Mesendoderm (in vitro differentiated cells): ENCODE results near the gene GPATCH2.
A peak's percentile ranks its signal among the peaks of the same experiment; 100 is the strongest.

Experiments used
- DNase-seq: peaks from one replicate; pipeline ENCODE4 v3.0.0; 2013
- H2AK5ac ChIP-seq: 2 replicates; pipeline ENCODE4 v1.6.1; 2013; ENCODE audit warnings: low read length, inconsistent platforms
- H2BK120ac ChIP-seq: 2 replicates; pipeline ENCODE4 v1.6.1; 2013; ENCODE audit warnings: low read depth, mild to moderate bottlenecking, low read length, moderate library complexity, mixed read lengths
- H2BK15ac ChIP-seq: replicated peaks from 2 replicates; pipeline ENCODE4 v1.6.1; 2013; ENCODE audit warnings: low read depth, mild to moderate bottlenecking, moderate library complexity
- H2BK5ac ChIP-seq: 2 replicates; pipeline ENCODE4 v1.6.1; 2013; ENCODE audit warnings: low read length, inconsistent platforms
- H3K18ac ChIP-seq: 2 replicates; pipeline ENCODE4 v1.6.1; 2013; ENCODE audit warnings: mild to moderate bottlenecking, low read length, mixed read lengths
- H3K23ac ChIP-seq: one replicate; pipeline ENCODE4 v1.6.1; 2013; ENCODE audit warnings: low read length
- H3K27ac ChIP-seq: 2 replicates; pipeline ENCODE4 v1.5.1; 2013; ENCODE audit warnings: low read depth, mild to moderate bottlenecking, inconsistent platforms, low read length, moderate library complexity
- H3K27me3 ChIP-seq: 2 replicates; pipeline ENCODE4 v1.6.1; 2013; ENCODE audit warnings: low read length, control low read depth, mild to moderate bottlenecking, inconsistent platforms; ENCODE audit not compliant: insufficient read depth, poor library complexity
- H3K36me3 ChIP-seq: 2 replicates; pipeline ENCODE4 v1.6.1; 2013; ENCODE audit warnings: low read length, inconsistent platforms; ENCODE audit not compliant: control insufficient read depth, insufficient read depth
- H3K4ac ChIP-seq: one replicate; pipeline ENCODE4 v1.6.1; 2013; ENCODE audit warnings: low read depth, mild to moderate bottlenecking, low read length, moderate library complexity
- H3K4me1 ChIP-seq: 2 replicates; pipeline ENCODE4 v1.6.1; 2013; ENCODE audit warnings: low read depth, low read length, inconsistent platforms; ENCODE audit not compliant: control insufficient read depth
- H3K4me2 ChIP-seq: 2 replicates; pipeline ENCODE4 v1.6.1; 2013; ENCODE audit warnings: low read length
- H3K4me3 ChIP-seq: 2 replicates; pipeline ENCODE4 v1.5.1; 2013; ENCODE audit warnings: mild to moderate bottlenecking, low read length
- H3K56ac ChIP-seq: one replicate; pipeline ENCODE4 v1.6.1; 2013; ENCODE audit warnings: low read length
- H3K79me1 ChIP-seq: 2 replicates; pipeline ENCODE4 v1.6.1; 2013; ENCODE audit warnings: low read length, inconsistent platforms
- H3K79me2 ChIP-seq: 2 replicates; pipeline ENCODE4 v1.6.1; 2013; ENCODE audit warnings: mild to moderate bottlenecking, low read length; ENCODE audit not compliant: control insufficient read depth, insufficient read depth
- H3K9ac ChIP-seq: 2 replicates; pipeline ENCODE4 v1.6.1; 2013; ENCODE audit warnings: low read length, inconsistent platforms
- H4K5ac ChIP-seq: one replicate; pipeline ENCODE4 v1.6.1; 2013; ENCODE audit warnings: low read length
- H4K8ac ChIP-seq: one replicate; pipeline ENCODE4 v1.6.1; 2013; ENCODE audit warnings: low read depth, mild to moderate bottlenecking, control low read depth, low read length, moderate library complexity
- WGBS: extraction: QIAGEN DNeasy Blood & Tissue Kit; methylation state at CpG from one replicate; pipeline ENCODE4 v1.1.7; 2013; ENCODE audit warnings: low lambda C conversion rate, missing lambda C conversion rate; ENCODE audit not compliant: insufficient coverage; ENCODE audit errors: extremely low coverage; 5-methylcytosine and 5-hydroxymethylcytosine counted together

GPATCH2 gene

GRCh38 chr1:217433664-217434063 is 197.2 kb downstream of the GPATCH2 start:
- H3K9ac ChIP-seq = no peak overlapping the region
- H3K79me1 ChIP-seq = no peaks in the 10 kb centered on the region
- H4K8ac ChIP-seq = no peak overlapping the region
- no peak for DNase-seq
- H3K79me2 ChIP-seq = no peaks in the 10 kb centered on the region
- no peak overlapping the region for H2AK5ac ChIP-seq
- no peak overlapping the region for H2BK120ac ChIP-seq
- H3K4ac ChIP-seq = no peak overlapping the region
- no peak overlapping the region for H4K5ac ChIP-seq
- no peak overlapping the region for H3K23ac ChIP-seq
- H3K4me2 ChIP-seq = no peak overlapping the region
- H3K36me3 ChIP-seq = no peaks in the 10 kb centered on the region
- WGBS = no CpG with 5 or more reads among the region's 4 CpGs
- H3K27me3 ChIP-seq = no peaks in the 10 kb centered on the region
- no peaks in the 10 kb centered on the region for H3K4me1 ChIP-seq
- H2BK5ac ChIP-seq = no peak overlapping the region
- H3K56ac ChIP-seq = no peak overlapping the region
- H2BK15ac ChIP-seq = peak overlapping the region; percentile 19
- no peak overlapping the region for H3K27ac ChIP-seq
- H3K4me3 ChIP-seq = no peak overlapping the region
- no peak overlapping the region for H3K18ac ChIP-seq

- H2AK5ac ChIP-seq = no peak overlapping the region
- H3K27me3 ChIP-seq = no peaks in the 10 kb centered on the region
- no peak overlapping the region for H3K4me2 ChIP-seq
- H2BK5ac ChIP-seq = no peak overlapping the region
- DNase-seq = no peak
- H3K56ac ChIP-seq = no peak overlapping the region
- H3K36me3 ChIP-seq = no peaks in the 10 kb centered on the region
- no peaks in the 10 kb centered on the region for H3K79me1 ChIP-seq
- H3K4me3 ChIP-seq = no peak overlapping the region
- H4K5ac ChIP-seq = no peak overlapping the region
- no peak overlapping the region for H2BK15ac ChIP-seq
- H3K9ac ChIP-seq = no peak overlapping the region
- no peak overlapping the region for H3K27ac ChIP-seq
- no peak overlapping the region for H3K23ac ChIP-seq
- H3K4ac ChIP-seq = no peak overlapping the region
- no peak overlapping the region for H4K8ac ChIP-seq
- H3K79me2 ChIP-seq = no peaks in the 10 kb centered on the region
- no peak overlapping the region for H3K18ac ChIP-seq
- H2BK120ac ChIP-seq = no peak overlapping the region
- no peaks in the 10 kb centered on the region for H3K4me1 ChIP-seq
Observed at GRCh38 chr1:217432339-217432738, 198.6 kb downstream of the GPATCH2 start.

- no peak overlapping the region for H3K18ac ChIP-seq
- H3K27me3 ChIP-seq = no peaks in the 10 kb centered on the region
- no peak overlapping the region for H2BK5ac ChIP-seq
- no peaks in the 10 kb centered on the region for H3K79me1 ChIP-seq
- H3K9ac ChIP-seq = no peak overlapping the region
- no peak overlapping the region for H3K4me3 ChIP-seq
- H3K27ac ChIP-seq = no peak overlapping the region
- H4K8ac ChIP-seq = no peak overlapping the region
- no peak overlapping the region for H3K4me2 ChIP-seq
- no peak overlapping the region for H3K4ac ChIP-seq
- WGBS = no CpG with 5 or more reads among the region's 2 CpGs
- H2BK120ac ChIP-seq = no peak overlapping the region
- no peak for DNase-seq
- no peak overlapping the region for H2AK5ac ChIP-seq
- H4K5ac ChIP-seq = no peak overlapping the region
- no peaks in the 10 kb centered on the region for H3K4me1 ChIP-seq
- no peaks in the 10 kb centered on the region for H3K79me2 ChIP-seq
- H3K36me3 ChIP-seq = no peaks in the 10 kb centered on the region
- no peak overlapping the region for H3K23ac ChIP-seq
- H3K56ac ChIP-seq = no peak overlapping the region
- H2BK15ac ChIP-seq = no peak overlapping the region
Observed at GRCh38 chr1:217431395-217431794, 199.5 kb downstream of the GPATCH2 start.

GRCh38 chr1:217425422-217425821 is 205.5 kb downstream of the GPATCH2 start:
- no peak overlapping the region for H2BK5ac ChIP-seq
- no peak overlapping the region for H3K56ac ChIP-seq
- no peak overlapping the region for H3K23ac ChIP-seq
- no peaks in the 10 kb centered on the region for H3K79me2 ChIP-seq
- no peak overlapping the region for H3K4ac ChIP-seq
- no peak overlapping the region for H3K4me2 ChIP-seq
- no peak for DNase-seq
- no peaks in the 10 kb centered on the region for H3K27me3 ChIP-seq
- H2BK120ac ChIP-seq = peak overlapping the region; percentile 73
- WGBS = no CpG with 5 or more reads among the region's 5 CpGs
- H3K36me3 ChIP-seq = no peaks in the 10 kb centered on the region
- no peak overlapping the region for H3K27ac ChIP-seq
- no peak overlapping the region for H2AK5ac ChIP-seq
- H3K18ac ChIP-seq = no peak overlapping the region
- no peaks in the 10 kb centered on the region for H3K79me1 ChIP-seq
- no peaks in the 10 kb centered on the region for H3K4me1 ChIP-seq
- H3K9ac ChIP-seq = no peak overlapping the region
- H3K4me3 ChIP-seq = no peak overlapping the region
- H2BK15ac ChIP-seq = no peak overlapping the region
- H4K8ac ChIP-seq = no peak overlapping the region
- H4K5ac ChIP-seq = no peak overlapping the region

GRCh38 chr1:217419194-217419551 is 211.7 kb downstream of the GPATCH2 start:
- no peak overlapping the region for H2BK120ac ChIP-seq
- no peaks in the 10 kb centered on the region for H3K27me3 ChIP-seq
- H3K4ac ChIP-seq = no peak overlapping the region
- H3K18ac ChIP-seq = no peak overlapping the region
- H3K79me1 ChIP-seq = no peaks in the 10 kb centered on the region
- no peaks in the 10 kb centered on the region for H3K4me1 ChIP-seq
- H4K8ac ChIP-seq = no peak overlapping the region
- no peak overlapping the region for H3K23ac ChIP-seq
- H2BK5ac ChIP-seq = no peak overlapping the region
- H4K5ac ChIP-seq = no peak overlapping the region
- DNase-seq = no peak
- H3K56ac ChIP-seq = no peak overlapping the region
- no peak overlapping the region for H3K4me3 ChIP-seq
- H3K79me2 ChIP-seq = no peaks in the 10 kb centered on the region
- no peak overlapping the region for H3K4me2 ChIP-seq
- H3K36me3 ChIP-seq = no peaks in the 10 kb centered on the region
- no peak overlapping the region for H2AK5ac ChIP-seq
- H3K9ac ChIP-seq = no peak overlapping the region
- no peak overlapping the region for H3K27ac ChIP-seq
- H2BK15ac ChIP-seq = no peak overlapping the region
- WGBS = no CpG with 5 or more reads among the region's 2 CpGs

GRCh38 chr1:217418269-217419193 is 212.4 kb downstream of the GPATCH2 start:
- no peaks in the 10 kb centered on the region for H3K79me2 ChIP-seq
- no CpG with 5 or more reads among the region's 14 CpGs for WGBS
- H3K23ac ChIP-seq = no peak overlapping the region
- H3K4ac ChIP-seq = no peak overlapping the region
- H3K4me1 ChIP-seq = no peaks in the 10 kb centered on the region
- no peak overlapping the region for H3K4me2 ChIP-seq
- H3K9ac ChIP-seq = no peak overlapping the region
- no peaks in the 10 kb centered on the region for H3K79me1 ChIP-seq
- no peak overlapping the region for H2BK15ac ChIP-seq
- H3K4me3 ChIP-seq = no peak overlapping the region
- H4K5ac ChIP-seq = no peak overlapping the region
- DNase-seq = no peak
- no peaks in the 10 kb centered on the region for H3K27me3 ChIP-seq
- no peak overlapping the region for H3K27ac ChIP-seq
- no peaks in the 10 kb centered on the region for H3K36me3 ChIP-seq
- H3K18ac ChIP-seq = no peak overlapping the region
- H2BK5ac ChIP-seq = no peak overlapping the region
- no peak overlapping the region for H2BK120ac ChIP-seq
- H3K56ac ChIP-seq = no peak overlapping the region
- no peak overlapping the region for H2AK5ac ChIP-seq
- no peak overlapping the region for H4K8ac ChIP-seq
